ENCODE data around the gene SMYD5. TPM values are rescaled to one million over a fixed set of nuclear protein-coding genes. Genes with fewer than 3 reads are reported as not detected.

The SMYD5 gene
- total RNA-seq, 1 experiment from 2014 or later, result 37.4 TPM

DNA sequence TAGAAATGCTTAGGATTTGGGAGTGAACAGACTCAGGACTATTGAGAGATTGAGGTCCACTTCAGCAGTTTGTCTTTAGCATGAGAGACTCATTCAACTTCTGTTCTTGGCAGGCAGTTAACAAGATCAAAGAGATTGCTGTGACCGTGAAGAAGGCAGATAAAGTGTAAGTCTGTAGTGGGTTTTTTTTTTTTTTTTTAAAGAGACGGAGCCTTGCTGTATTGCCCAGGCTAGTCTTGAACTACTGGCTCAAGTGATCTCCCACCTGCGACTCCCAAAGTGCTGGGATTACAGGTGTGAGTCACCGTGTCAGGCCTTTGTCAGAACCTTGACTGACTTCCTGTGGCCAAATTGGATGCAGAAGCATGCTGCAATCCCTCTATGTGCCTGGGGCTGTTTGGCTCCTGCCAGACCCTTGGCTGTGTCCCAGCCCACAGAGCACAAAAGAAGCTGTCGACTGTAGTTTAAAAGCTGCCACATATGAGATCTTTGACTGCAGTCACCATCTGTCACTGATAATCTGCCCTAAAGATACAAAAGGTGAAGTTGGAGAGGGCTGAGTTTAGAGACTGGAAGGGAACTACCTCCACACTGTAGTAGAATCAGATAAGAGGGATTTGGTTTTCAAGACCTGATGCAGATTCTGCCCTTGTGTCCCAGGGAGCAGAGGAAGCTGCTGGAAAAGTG lies 30.0 kb downstream of the SMYD5 start:
- Histone ChIP-seq H2AFZ (ENCODE audit: low read depth, low read length, poor library complexity, severe bottlenecking) (no peak overlapping the region), H3K36me3 (ENCODE audit: control insufficient read depth in 1 of 2, insufficient read depth in 2 of 2, low read length in 2 of 2) (peaks cover 77 to 83% of the 10 kb centered on the region in 2 experiments), H3K4me1 (ENCODE audit: control insufficient read depth in 1 of 2, insufficient read depth in 2 of 2, low read length in 2 of 2) (no peaks in the 10 kb centered on the region), H3K4me2 (ENCODE audit: low read length) (no peak overlapping the region), H3K9ac (ENCODE audit: low read length) (no peak overlapping the region), H3K9me2 (ENCODE audit: insufficient read depth) (no peaks in the 10 kb centered on the region), H3K27ac (ENCODE audit: low read depth, low read length) (no peak overlapping the region), H3K9me3 (ENCODE audit: control insufficient read depth in 1 of 2, insufficient read depth in 1 of 2, low read depth in 1 of 2, low read length in 2 of 2) (no peaks in the 10 kb centered on the region), H3K4me3 (replicated peaks in 1 of 2; ENCODE audit: low read depth in 1 of 2, low read length in 2 of 2) (no peak overlapping the region), H3K27me3 (ENCODE audit: insufficient read depth, low read length) (no peaks in the 10 kb centered on the region), H4K20me1 (ENCODE audit: insufficient read depth) (peaks cover 35% of the 10 kb centered on the region; the same call in 1 of the 2 replicates), H3K79me2 (ENCODE audit: insufficient read depth, low read length) (peaks cover 97% of the 10 kb centered on the region)
- intact Hi-C loops (cut with micrococcal nuclease), result no loop called here
- BruUV-seq (replicated peaks), result TSS peak; percentile 1
- POLR2A ChIA-PET, result interaction anchor here (0.9 to 1.8 kb wide), 3 partner anchors 10 to 14 kb away, joined by 3 to 6 read pairs (median 3); partner anchors contain the start of gene CCT7
- ATAC-seq, result peak; percentile 40; the same call in 1 of the 2 replicates
- TF ChIP-seq, protein P1, sequence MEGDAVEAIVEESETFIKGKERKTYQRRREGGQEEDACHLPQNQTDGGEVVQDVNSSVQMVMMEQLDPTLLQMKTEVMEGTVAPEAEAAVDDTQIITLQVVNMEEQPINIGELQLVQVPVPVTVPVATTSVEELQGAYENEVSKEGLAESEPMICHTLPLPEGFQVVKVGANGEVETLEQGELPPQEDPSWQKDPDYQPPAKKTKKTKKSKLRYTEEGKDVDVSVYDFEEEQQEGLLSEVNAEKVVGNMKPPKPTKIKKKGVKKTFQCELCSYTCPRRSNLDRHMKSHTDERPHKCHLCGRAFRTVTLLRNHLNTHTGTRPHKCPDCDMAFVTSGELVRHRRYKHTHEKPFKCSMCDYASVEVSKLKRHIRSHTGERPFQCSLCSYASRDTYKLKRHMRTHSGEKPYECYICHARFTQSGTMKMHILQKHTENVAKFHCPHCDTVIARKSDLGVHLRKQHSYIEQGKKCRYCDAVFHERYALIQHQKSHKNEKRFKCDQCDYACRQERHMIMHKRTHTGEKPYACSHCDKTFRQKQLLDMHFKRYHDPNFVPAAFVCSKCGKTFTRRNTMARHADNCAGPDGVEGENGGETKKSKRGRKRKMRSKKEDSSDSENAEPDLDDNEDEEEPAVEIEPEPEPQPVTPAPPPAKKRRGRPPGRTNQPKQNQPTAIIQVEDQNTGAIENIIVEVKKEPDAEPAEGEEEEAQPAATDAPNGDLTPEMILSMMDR (IDR thresholded peaks at IDR 0.05 in 2 of 3, conservative IDR thresholded peaks at IDR 0.05 in 1 of 3; ENCODE audit: borderline replicate concordance in 1 of 3, insufficient read depth in 1 of 3, low read depth in 2 of 3, low read length in 2 of 3), result no peak
- DNase-seq (ENCODE audit: low read depth, low spot score), result no peak
- RAD21 ChIA-PET (ENCODE audit: low non-redundant PET in 1 of 2, low total read pairs in 2 of 2, uncharacterized antibody in 2 of 2, unreplicated experiment in 2 of 2), result no interaction called here
- CTCF ChIA-PET, result interaction anchor here (0.6 to 1.6 kb wide), 2 partner anchors 32 to 61 kb away, joined by 3 to 5 read pairs; no protein-coding TSS in a partner anchor

DNA sequence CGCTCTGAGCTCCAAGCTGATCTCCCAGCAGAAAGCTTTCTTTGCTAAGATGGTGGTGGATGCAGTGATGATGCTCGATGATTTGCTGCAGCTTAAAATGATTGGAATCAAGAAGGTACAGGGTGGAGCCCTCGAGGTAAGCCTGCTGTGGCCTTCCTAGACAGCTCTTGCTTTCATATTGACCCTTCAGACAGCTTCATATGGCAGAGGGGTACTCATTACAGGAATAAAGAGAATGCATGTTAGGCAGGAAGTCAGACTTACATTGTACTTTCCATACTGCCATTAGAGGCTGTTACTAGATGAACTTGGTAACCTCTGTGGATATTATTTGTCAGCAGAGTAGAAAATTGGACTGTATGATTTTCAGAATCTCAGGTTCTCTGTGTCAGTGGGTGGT lies 30.5 kb downstream of the SMYD5 start:
- ChIA-PET CTCF (interaction anchor here (0.6 to 1.6 kb wide), 2 partner anchors 32 to 62 kb away, joined by 3 to 5 read pairs; no protein-coding TSS in a partner anchor), RAD21 (ENCODE audit: low non-redundant PET in 1 of 2, low total read pairs in 2 of 2, uncharacterized antibody in 2 of 2, unreplicated experiment in 2 of 2) (no interaction called here), POLR2A (interaction anchor here (0.9 to 1.8 kb wide), 3 partner anchors 9 to 13 kb away, joined by 3 to 6 read pairs (median 3); partner anchors contain the start of gene CCT7)
- peaks cover 35% of the 10 kb centered on the region; the same call in 1 of the 2 replicates for H4K20me1 ChIP-seq (ENCODE audit: insufficient read depth)
- intact Hi-C loops (cut with micrococcal nuclease), result no loop called here
- TF ChIP-seq EGR1 (IDR thresholded peaks at IDR 0.05; ENCODE audit: low read depth) (no peak), CEBPB (IDR thresholded peaks at IDR 0.05; ENCODE audit: low read depth) (no peak), YY1 (IDR thresholded peaks at IDR 0.05; ENCODE audit: extremely low read depth, insufficient replicate concordance, low read depth, low read length) (no peak), ZFX (IDR thresholded peaks at IDR 0.05) (no peak), POLR2A (IDR thresholded peaks at IDR 0.05; ENCODE audit: borderline replicate concordance, extremely low read depth, insufficient read depth, insufficient read length) (no peak), SRF (IDR thresholded peaks at IDR 0.05; ENCODE audit: low read depth) (no peak), EZH2 (IDR thresholded peaks at IDR 0.05) (no peak), CBX3 (IDR thresholded peaks at IDR 0.05; ENCODE audit: low read depth) (no peak)
- TF ChIP-seq, protein P2, sequence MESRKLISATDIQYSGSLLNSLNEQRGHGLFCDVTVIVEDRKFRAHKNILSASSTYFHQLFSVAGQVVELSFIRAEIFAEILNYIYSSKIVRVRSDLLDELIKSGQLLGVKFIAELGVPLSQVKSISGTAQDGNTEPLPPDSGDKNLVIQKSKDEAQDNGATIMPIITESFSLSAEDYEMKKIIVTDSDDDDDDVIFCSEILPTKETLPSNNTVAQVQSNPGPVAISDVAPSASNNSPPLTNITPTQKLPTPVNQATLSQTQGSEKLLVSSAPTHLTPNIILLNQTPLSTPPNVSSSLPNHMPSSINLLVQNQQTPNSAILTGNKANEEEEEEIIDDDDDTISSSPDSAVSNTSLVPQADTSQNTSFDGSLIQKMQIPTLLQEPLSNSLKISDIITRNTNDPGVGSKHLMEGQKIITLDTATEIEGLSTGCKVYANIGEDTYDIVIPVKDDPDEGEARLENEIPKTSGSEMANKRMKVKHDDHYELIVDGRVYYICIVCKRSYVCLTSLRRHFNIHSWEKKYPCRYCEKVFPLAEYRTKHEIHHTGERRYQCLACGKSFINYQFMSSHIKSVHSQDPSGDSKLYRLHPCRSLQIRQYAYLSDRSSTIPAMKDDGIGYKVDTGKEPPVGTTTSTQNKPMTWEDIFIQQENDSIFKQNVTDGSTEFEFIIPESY (IDR thresholded peaks at IDR 0.05; ENCODE audit: extremely low read depth, insufficient replicate concordance, low read length), result no peak
- H3K9ac ChIP-seq (ENCODE audit: low read length), result no peak overlapping the region
- no peaks in the 10 kb centered on the region for H3K27me3 ChIP-seq (ENCODE audit: insufficient read depth, low read length)
- BruUV-seq (replicated peaks), result no TSS peak
- no peaks in the 10 kb centered on the region for H3K9me2 ChIP-seq (ENCODE audit: insufficient read depth)
- H3K4me3 ChIP-seq (replicated peaks in 1 of 2; ENCODE audit: low read depth in 1 of 2, low read length in 2 of 2), result no peak overlapping the region
- H3K9me3 ChIP-seq (ENCODE audit: control insufficient read depth in 1 of 2, insufficient read depth in 1 of 2, low read depth in 1 of 2, low read length in 2 of 2), result no peaks in the 10 kb centered on the region
- H3K79me2 ChIP-seq (ENCODE audit: insufficient read depth, low read length), result peaks cover 96% of the 10 kb centered on the region
- no peaks in the 10 kb centered on the region for H3K4me1 ChIP-seq (ENCODE audit: control insufficient read depth in 1 of 2, insufficient read depth in 2 of 2, low read length in 2 of 2)
- H3K4me2 ChIP-seq (ENCODE audit: low read length), result no peak overlapping the region
- H3K27ac ChIP-seq (ENCODE audit: low read depth, low read length), result no peak overlapping the region
- no peak for ATAC-seq
- H2AFZ ChIP-seq (ENCODE audit: low read depth, low read length, poor library complexity, severe bottlenecking), result no peak overlapping the region
- H3K36me3 ChIP-seq (ENCODE audit: control insufficient read depth in 1 of 2, insufficient read depth in 2 of 2, low read length in 2 of 2), result peaks cover 83% of the 10 kb centered on the region in 2 experiments
- DNase-seq (ENCODE audit: low read depth, low spot score), result no peak
